ENCODE measurements around the gene BABAM2.

The BABAM2 gene

DNA sequence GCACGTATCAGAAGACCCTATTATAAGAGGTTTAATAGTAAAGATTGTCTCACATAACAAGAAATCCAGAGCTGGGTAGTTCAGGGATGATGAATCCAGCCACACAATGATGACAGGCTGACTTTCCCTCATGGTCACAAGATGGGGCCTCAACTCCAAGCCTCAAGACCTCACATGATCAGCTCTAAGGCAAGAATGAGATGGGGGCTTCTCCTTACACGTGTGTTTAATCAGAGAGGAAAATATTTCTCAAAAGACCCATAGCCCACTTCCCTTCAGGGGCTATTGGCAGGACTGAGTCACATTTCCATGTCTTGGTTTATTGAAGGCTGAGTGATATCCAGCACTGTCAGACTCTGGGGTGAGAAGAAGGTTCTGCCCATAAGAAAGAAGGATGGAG, 402.0 kb downstream of the BABAM2 start:
- no peak overlapping the region for H3K27ac ChIP-seq (ENCODE audit: low read depth, low read length)
- H3K4me1 ChIP-seq (ENCODE audit: control insufficient read depth in 1 of 2, insufficient read depth in 2 of 2, low read length in 2 of 2), result no peaks in the 10 kb centered on the region
- H3K9ac ChIP-seq (ENCODE audit: low read depth in 1 of 2, low read length in 2 of 2), result no peak overlapping the region
- no peaks in the 10 kb centered on the region for H3K36me3 ChIP-seq (ENCODE audit: control insufficient read depth in 1 of 2, insufficient read depth in 2 of 2, low read length in 2 of 2)
- no peak overlapping the region for H3K4me3 ChIP-seq (ENCODE audit: low read depth in 1 of 2, low read length in 2 of 2)
- no peaks in the 10 kb centered on the region for H3K27me3 ChIP-seq (ENCODE audit: control insufficient read depth in 1 of 2, insufficient read depth in 2 of 2, low read length in 2 of 2)
- H3K9me3 ChIP-seq (ENCODE audit: control insufficient read depth in 1 of 2, low read length in 2 of 2), result no peaks in the 10 kb centered on the region

DNA sequence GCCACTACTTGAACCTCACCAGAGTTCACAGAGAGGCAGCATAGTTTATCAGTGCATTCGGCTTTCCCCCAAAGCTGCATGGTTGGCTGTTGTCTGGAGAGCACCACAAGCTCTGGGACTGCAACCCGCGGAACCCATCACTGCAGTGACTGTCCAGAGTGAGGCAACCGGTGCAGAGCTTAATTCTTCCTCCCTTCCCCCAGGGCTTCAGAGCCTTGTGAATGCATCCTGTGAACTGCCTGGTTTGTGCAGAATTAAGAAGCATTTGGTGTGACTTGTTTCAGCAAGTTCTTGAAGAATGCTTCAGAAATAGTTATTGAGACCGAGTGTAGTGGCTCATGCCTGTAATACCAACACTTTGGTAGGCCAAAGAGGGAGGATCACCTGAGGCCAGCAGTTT, 402.9 kb downstream of the BABAM2 start:
- H3K9ac ChIP-seq (ENCODE audit: low read depth in 1 of 2, low read length in 2 of 2), result no peak overlapping the region
- no peak overlapping the region for H3K27ac ChIP-seq (ENCODE audit: low read depth, low read length)
- H3K27me3 ChIP-seq (ENCODE audit: control insufficient read depth in 1 of 2, insufficient read depth in 2 of 2, low read length in 2 of 2), result no peaks in the 10 kb centered on the region
- H3K9me3 ChIP-seq (ENCODE audit: control insufficient read depth in 1 of 2, low read length in 2 of 2), result no peaks in the 10 kb centered on the region
- no peaks in the 10 kb centered on the region for H3K36me3 ChIP-seq (ENCODE audit: control insufficient read depth in 1 of 2, insufficient read depth in 2 of 2, low read length in 2 of 2)
- H3K4me3 ChIP-seq (ENCODE audit: low read depth in 1 of 2, low read length in 2 of 2), result no peak overlapping the region
- H3K4me1 ChIP-seq (ENCODE audit: control insufficient read depth in 1 of 2, insufficient read depth in 2 of 2, low read length in 2 of 2), result no peaks in the 10 kb centered on the region

GRCh38 chr2:28294451-28294850, 403.9 kb downstream of the BABAM2 start:
- Histone ChIP-seq H3K27ac (ENCODE audit: low read depth, low read length) (no peak overlapping the region), H3K9ac (ENCODE audit: low read depth in 1 of 2, low read length in 2 of 2) (no peak overlapping the region)

DNA sequence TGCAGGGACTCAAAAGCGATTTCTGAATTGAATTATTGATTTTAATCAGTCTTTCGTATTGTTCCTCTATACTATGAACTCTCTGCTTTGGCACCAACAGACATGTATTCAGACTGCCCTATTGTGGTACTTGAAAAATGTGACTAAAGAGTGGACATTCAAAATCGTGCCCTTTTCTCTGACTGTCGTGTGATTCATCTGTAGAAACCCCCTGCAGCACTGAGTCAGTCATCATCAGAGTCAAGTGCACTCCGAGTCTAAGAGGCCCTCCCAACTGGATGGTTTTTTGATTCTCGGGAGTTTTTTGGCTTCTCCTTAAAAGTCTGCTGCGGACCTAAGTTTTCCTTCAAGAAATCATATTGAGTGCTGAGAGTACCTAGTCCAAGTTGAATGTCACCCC, 405.7 kb downstream of the BABAM2 start:
- H3K9me3 ChIP-seq (ENCODE audit: control insufficient read depth in 1 of 2, low read length in 2 of 2), result no peaks in the 10 kb centered on the region
- H3K4me3 ChIP-seq (ENCODE audit: low read depth in 1 of 2, low read length in 2 of 2), result no peak overlapping the region
- no peak overlapping the region for H3K27ac ChIP-seq (ENCODE audit: low read depth, low read length)
- no peaks in the 10 kb centered on the region for H3K4me1 ChIP-seq (ENCODE audit: control insufficient read depth in 1 of 2, insufficient read depth in 2 of 2, low read length in 2 of 2)
- no peak overlapping the region for H3K9ac ChIP-seq (ENCODE audit: low read depth in 1 of 2, low read length in 2 of 2)
- H3K36me3 ChIP-seq (ENCODE audit: control insufficient read depth in 1 of 2, insufficient read depth in 2 of 2, low read length in 2 of 2), result peaks cover 0 to 4% of the 10 kb centered on the region in 2 donors
- H3K27me3 ChIP-seq (ENCODE audit: control insufficient read depth in 1 of 2, insufficient read depth in 2 of 2, low read length in 2 of 2), result no peaks in the 10 kb centered on the region

More at GRCh38 chr2:28294451-28294850, 403.9 kb downstream of the BABAM2 start:
- H3K36me3 ChIP-seq (ENCODE audit: control insufficient read depth in 1 of 2, insufficient read depth in 2 of 2, low read length in 2 of 2), result no peaks in the 10 kb centered on the region
- no peaks in the 10 kb centered on the region for H3K27me3 ChIP-seq (ENCODE audit: control insufficient read depth in 1 of 2, insufficient read depth in 2 of 2, low read length in 2 of 2)
- H3K4me1 ChIP-seq (ENCODE audit: control insufficient read depth in 1 of 2, insufficient read depth in 2 of 2, low read length in 2 of 2), result no peaks in the 10 kb centered on the region
- no peak overlapping the region for H3K4me3 ChIP-seq (ENCODE audit: low read depth in 1 of 2, low read length in 2 of 2)
- H3K9me3 ChIP-seq (ENCODE audit: control insufficient read depth in 1 of 2, low read length in 2 of 2), result no peaks in the 10 kb centered on the region

DNA sequence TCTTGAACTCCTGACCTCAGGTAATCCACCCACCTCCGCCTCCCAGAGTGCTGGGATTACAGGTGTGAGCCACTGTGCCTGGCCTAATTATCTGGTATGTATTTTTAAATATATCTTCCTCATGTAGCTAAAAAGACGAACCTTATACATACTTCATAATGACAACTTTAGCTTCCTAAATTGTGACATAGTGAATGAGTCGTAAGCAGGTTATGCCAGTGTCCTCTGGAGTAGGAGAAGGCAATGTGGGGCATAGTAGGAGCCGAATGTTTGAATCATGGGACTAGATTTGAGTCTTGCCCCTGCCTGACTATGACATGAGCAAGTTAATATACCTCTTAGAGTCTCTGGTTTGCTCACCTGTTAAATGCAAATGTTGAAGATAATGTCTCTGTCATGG, 406.4 kb downstream of the BABAM2 start:
- H3K27me3 ChIP-seq (ENCODE audit: control insufficient read depth in 1 of 2, insufficient read depth in 2 of 2, low read length in 2 of 2), result no peaks in the 10 kb centered on the region
- H3K9ac ChIP-seq (ENCODE audit: low read depth in 1 of 2, low read length in 2 of 2), result no peak overlapping the region
- no peak overlapping the region for H3K27ac ChIP-seq (ENCODE audit: low read depth, low read length)
- H3K4me3 ChIP-seq (ENCODE audit: low read depth in 1 of 2, low read length in 2 of 2), result no peak overlapping the region
- no peaks in the 10 kb centered on the region for H3K9me3 ChIP-seq (ENCODE audit: control insufficient read depth in 1 of 2, low read length in 2 of 2)
- peaks cover 0 to 9% of the 10 kb centered on the region in 2 donors for H3K36me3 ChIP-seq (ENCODE audit: control insufficient read depth in 1 of 2, insufficient read depth in 2 of 2, low read length in 2 of 2)
- no peaks in the 10 kb centered on the region for H3K4me1 ChIP-seq (ENCODE audit: control insufficient read depth in 1 of 2, insufficient read depth in 2 of 2, low read length in 2 of 2)

DNA sequence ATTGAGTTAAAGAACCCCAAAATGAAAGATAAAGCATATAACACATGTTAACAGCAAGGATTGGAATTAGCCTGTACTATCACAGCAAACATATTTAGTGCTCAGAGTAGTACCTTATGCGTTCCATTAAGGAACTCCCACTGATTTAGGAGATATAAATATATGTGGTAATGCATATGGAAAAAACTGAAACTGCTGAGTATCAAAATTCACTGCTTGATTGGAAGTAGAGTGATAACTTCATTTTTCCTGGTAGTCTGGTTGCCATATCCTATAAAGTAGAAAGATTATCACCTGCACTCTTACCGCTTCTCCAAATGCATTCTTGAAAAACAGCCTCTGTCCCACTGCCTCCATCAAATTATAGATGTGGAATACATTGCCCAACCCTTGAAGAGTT, 407.0 kb downstream of the BABAM2 start:
- Histone ChIP-seq H3K9ac (ENCODE audit: low read depth in 1 of 2, low read length in 2 of 2) (no peak overlapping the region), H3K27me3 (ENCODE audit: control insufficient read depth in 1 of 2, insufficient read depth in 2 of 2, low read length in 2 of 2) (no peaks in the 10 kb centered on the region), H3K27ac (ENCODE audit: low read depth, low read length) (no peak overlapping the region), H3K4me1 (ENCODE audit: control insufficient read depth in 1 of 2, insufficient read depth in 2 of 2, low read length in 2 of 2) (no peaks in the 10 kb centered on the region), H3K9me3 (ENCODE audit: control insufficient read depth in 1 of 2, low read length in 2 of 2) (no peaks in the 10 kb centered on the region), H3K4me3 (ENCODE audit: low read depth in 1 of 2, low read length in 2 of 2) (no peak overlapping the region), H3K36me3 (ENCODE audit: control insufficient read depth in 1 of 2, insufficient read depth in 2 of 2, low read length in 2 of 2) (peaks cover 0 to 9% of the 10 kb centered on the region in 2 donors)

DNA sequence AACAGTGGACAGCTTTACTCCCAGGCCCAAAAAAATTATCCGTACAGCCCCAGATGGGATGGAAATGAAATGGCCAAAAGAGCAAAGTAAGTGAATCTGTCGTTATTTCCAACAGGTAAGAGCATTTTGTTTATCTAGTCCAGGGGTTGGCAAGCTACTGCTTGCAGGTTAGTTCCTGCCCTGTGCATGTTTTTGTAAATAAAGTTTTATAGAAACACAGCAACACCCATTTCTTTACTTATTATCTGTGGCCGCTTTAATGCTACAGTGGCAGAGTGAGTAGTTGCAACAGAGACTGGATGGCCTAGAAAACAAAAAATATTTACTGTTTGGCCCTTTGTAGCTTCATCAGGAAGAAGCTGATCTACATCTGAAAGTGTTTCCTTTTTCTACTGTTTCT, 407.9 kb downstream of the BABAM2 start:
- Histone ChIP-seq H3K4me1 (ENCODE audit: control insufficient read depth in 1 of 2, insufficient read depth in 2 of 2, low read length in 2 of 2) (no peaks in the 10 kb centered on the region), H3K9me3 (ENCODE audit: control insufficient read depth in 1 of 2, low read length in 2 of 2) (no peaks in the 10 kb centered on the region)

GRCh38 chr2:28300485-28301341, 410.2 kb downstream of the BABAM2 start:
- Histone ChIP-seq H3K4me3 (ENCODE audit: low read depth in 1 of 2, low read length in 2 of 2) (no peak overlapping the region), H3K9me3 (ENCODE audit: control insufficient read depth in 1 of 2, low read length in 2 of 2) (peaks cover 2 to 10% of the 10 kb centered on the region in 2 donors), H3K4me1 (ENCODE audit: control insufficient read depth in 1 of 2, insufficient read depth in 2 of 2, low read length in 2 of 2) (no peaks in the 10 kb centered on the region), H3K36me3 (ENCODE audit: control insufficient read depth in 1 of 2, insufficient read depth in 2 of 2, low read length in 2 of 2) (peaks cover 0 to 14% of the 10 kb centered on the region in 2 donors), H3K9ac (ENCODE audit: low read depth in 1 of 2, low read length in 2 of 2) (no peak overlapping the region), H3K27me3 (ENCODE audit: control insufficient read depth in 1 of 2, insufficient read depth in 2 of 2, low read length in 2 of 2) (no peaks in the 10 kb centered on the region), H3K27ac (ENCODE audit: low read depth, low read length) (peak overlapping the region; percentile 17)

More for the DNA sequence above, 407.9 kb downstream of the BABAM2 start:
- Histone ChIP-seq H3K27me3 (ENCODE audit: control insufficient read depth in 1 of 2, insufficient read depth in 2 of 2, low read length in 2 of 2) (no peaks in the 10 kb centered on the region), H3K36me3 (ENCODE audit: control insufficient read depth in 1 of 2, insufficient read depth in 2 of 2, low read length in 2 of 2) (peaks cover 0 to 9% of the 10 kb centered on the region in 2 donors), H3K4me3 (ENCODE audit: low read depth in 1 of 2, low read length in 2 of 2) (no peak overlapping the region), H3K27ac (ENCODE audit: low read depth, low read length) (no peak overlapping the region), H3K9ac (ENCODE audit: low read depth in 1 of 2, low read length in 2 of 2) (no peak overlapping the region)

GRCh38 chr2:28305202-28305601, 414.7 kb downstream of the BABAM2 start:
- Histone ChIP-seq H3K9ac (ENCODE audit: low read depth in 1 of 2, low read length in 2 of 2) (no peak overlapping the region), H3K4me3 (ENCODE audit: low read depth in 1 of 2, low read length in 2 of 2) (no peak overlapping the region), H3K9me3 (ENCODE audit: control insufficient read depth in 1 of 2, low read length in 2 of 2) (peaks cover 2 to 10% of the 10 kb centered on the region in 2 donors), H3K4me1 (ENCODE audit: control insufficient read depth in 1 of 2, insufficient read depth in 2 of 2, low read length in 2 of 2) (no peaks in the 10 kb centered on the region), H3K36me3 (ENCODE audit: control insufficient read depth in 1 of 2, insufficient read depth in 2 of 2, low read length in 2 of 2) (peaks cover 0 to 14% of the 10 kb centered on the region in 2 donors), H3K27me3 (ENCODE audit: control insufficient read depth in 1 of 2, insufficient read depth in 2 of 2, low read length in 2 of 2) (no peaks in the 10 kb centered on the region), H3K27ac (ENCODE audit: low read depth, low read length) (no peak overlapping the region)

DNA sequence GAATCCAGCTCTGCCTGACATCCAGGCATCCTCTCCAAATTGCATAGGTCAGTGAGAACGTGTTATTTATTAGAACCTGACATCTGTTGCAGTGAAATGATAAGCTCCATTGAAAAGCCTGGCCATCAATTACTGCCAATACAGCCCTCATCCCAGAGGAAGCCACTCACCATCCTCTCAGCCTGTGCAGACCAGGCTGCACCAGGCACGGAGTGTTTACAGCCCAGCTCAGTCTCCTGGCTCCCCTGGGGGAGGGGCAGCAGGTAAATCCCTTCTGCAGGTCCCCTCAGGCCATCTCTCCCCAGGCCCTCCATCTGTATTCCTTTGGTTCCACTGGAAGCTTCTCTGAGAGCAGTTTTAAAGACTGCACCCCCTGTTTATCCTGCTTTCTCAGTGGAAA, 419.6 kb downstream of the BABAM2 start:
- Histone ChIP-seq H3K9me3 (ENCODE audit: control insufficient read depth in 1 of 2, low read length in 2 of 2) (peaks cover 0 to 5% of the 10 kb centered on the region in 2 donors), H3K36me3 (ENCODE audit: control insufficient read depth in 1 of 2, insufficient read depth in 2 of 2, low read length in 2 of 2) (peaks cover 0 to under 1% of the 10 kb centered on the region in 2 donors), H3K27me3 (ENCODE audit: control insufficient read depth in 1 of 2, insufficient read depth in 2 of 2, low read length in 2 of 2) (no peaks in the 10 kb centered on the region), H3K27ac (ENCODE audit: low read depth, low read length) (no peak overlapping the region), H3K4me3 (ENCODE audit: low read depth in 1 of 2, low read length in 2 of 2) (no peak overlapping the region), H3K9ac (ENCODE audit: low read depth in 1 of 2, low read length in 2 of 2) (no peak overlapping the region), H3K4me1 (ENCODE audit: control insufficient read depth in 1 of 2, insufficient read depth in 2 of 2, low read length in 2 of 2) (no peaks in the 10 kb centered on the region)
